Measurements from ENCODE around the gene EPHB2. TPM values are rescaled to one million over a fixed set of nuclear protein-coding genes. Genes with fewer than 3 reads are reported as not detected.

The EPHB2 gene
- total and polyA plus RNA-seq, 2 of the 8 experiments (the other 6 are each of a cell fraction or from before 2014, with no cell fraction given), result 15.8 to 17.2 TPM

DNA sequence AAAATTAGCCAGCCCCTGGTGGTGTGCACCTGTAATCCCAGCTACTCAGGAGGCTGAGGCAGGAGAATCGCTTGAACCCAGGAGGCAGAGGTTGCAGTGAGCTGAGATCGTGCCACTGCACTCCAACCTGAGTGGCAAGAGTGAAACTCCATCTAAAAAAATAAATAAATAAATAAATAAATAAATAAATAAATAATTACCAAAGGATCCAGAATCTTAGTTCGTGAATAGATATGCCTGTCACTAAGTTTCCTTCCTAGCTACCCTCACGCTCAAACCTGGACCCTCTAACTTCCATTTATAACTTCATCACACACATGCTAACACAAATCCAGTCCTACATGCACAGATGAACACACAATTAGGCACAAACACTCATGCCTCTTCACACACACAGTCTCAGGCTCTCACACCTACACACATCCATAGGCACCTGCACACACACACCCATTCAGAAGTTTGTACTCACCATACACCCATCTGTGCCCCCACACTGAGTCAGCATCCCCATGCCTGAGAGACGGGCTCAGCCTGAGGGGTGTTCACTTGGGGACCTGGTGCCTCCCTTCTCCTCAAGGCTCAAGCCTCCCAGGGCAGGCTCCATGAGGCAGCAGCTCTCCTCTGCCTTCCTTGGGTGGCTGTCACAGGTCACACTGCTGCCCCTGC is 200.5 kb downstream of the EPHB2 start (continued):
- TF ChIP-seq, protein P1, sequence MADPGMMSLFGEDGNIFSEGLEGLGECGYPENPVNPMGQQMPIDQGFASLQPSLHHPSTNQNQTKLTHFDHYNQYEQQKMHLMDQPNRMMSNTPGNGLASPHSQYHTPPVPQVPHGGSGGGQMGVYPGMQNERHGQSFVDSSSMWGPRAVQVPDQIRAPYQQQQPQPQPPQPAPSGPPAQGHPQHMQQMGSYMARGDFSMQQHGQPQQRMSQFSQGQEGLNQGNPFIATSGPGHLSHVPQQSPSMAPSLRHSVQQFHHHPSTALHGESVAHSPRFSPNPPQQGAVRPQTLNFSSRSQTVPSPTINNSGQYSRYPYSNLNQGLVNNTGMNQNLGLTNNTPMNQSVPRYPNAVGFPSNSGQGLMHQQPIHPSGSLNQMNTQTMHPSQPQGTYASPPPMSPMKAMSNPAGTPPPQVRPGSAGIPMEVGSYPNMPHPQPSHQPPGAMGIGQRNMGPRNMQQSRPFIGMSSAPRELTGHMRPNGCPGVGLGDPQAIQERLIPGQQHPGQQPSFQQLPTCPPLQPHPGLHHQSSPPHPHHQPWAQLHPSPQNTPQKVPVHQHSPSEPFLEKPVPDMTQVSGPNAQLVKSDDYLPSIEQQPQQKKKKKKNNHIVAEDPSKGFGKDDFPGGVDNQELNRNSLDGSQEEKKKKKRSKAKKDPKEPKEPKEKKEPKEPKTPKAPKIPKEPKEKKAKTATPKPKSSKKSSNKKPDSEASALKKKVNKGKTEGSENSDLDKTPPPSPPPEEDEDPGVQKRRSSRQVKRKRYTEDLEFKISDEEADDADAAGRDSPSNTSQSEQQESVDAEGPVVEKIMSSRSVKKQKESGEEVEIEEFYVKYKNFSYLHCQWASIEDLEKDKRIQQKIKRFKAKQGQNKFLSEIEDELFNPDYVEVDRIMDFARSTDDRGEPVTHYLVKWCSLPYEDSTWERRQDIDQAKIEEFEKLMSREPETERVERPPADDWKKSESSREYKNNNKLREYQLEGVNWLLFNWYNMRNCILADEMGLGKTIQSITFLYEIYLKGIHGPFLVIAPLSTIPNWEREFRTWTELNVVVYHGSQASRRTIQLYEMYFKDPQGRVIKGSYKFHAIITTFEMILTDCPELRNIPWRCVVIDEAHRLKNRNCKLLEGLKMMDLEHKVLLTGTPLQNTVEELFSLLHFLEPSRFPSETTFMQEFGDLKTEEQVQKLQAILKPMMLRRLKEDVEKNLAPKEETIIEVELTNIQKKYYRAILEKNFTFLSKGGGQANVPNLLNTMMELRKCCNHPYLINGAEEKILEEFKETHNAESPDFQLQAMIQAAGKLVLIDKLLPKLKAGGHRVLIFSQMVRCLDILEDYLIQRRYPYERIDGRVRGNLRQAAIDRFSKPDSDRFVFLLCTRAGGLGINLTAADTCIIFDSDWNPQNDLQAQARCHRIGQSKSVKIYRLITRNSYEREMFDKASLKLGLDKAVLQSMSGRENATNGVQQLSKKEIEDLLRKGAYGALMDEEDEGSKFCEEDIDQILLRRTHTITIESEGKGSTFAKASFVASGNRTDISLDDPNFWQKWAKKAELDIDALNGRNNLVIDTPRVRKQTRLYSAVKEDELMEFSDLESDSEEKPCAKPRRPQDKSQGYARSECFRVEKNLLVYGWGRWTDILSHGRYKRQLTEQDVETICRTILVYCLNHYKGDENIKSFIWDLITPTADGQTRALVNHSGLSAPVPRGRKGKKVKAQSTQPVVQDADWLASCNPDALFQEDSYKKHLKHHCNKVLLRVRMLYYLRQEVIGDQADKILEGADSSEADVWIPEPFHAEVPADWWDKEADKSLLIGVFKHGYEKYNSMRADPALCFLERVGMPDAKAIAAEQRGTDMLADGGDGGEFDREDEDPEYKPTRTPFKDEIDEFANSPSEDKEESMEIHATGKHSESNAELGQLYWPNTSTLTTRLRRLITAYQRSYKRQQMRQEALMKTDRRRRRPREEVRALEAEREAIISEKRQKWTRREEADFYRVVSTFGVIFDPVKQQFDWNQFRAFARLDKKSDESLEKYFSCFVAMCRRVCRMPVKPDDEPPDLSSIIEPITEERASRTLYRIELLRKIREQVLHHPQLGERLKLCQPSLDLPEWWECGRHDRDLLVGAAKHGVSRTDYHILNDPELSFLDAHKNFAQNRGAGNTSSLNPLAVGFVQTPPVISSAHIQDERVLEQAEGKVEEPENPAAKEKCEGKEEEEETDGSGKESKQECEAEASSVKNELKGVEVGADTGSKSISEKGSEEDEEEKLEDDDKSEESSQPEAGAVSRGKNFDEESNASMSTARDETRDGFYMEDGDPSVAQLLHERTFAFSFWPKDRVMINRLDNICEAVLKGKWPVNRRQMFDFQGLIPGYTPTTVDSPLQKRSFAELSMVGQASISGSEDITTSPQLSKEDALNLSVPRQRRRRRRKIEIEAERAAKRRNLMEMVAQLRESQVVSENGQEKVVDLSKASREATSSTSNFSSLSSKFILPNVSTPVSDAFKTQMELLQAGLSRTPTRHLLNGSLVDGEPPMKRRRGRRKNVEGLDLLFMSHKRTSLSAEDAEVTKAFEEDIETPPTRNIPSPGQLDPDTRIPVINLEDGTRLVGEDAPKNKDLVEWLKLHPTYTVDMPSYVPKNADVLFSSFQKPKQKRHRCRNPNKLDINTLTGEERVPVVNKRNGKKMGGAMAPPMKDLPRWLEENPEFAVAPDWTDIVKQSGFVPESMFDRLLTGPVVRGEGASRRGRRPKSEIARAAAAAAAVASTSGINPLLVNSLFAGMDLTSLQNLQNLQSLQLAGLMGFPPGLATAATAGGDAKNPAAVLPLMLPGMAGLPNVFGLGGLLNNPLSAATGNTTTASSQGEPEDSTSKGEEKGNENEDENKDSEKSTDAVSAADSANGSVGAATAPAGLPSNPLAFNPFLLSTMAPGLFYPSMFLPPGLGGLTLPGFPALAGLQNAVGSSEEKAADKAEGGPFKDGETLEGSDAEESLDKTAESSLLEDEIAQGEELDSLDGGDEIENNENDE (IDR thresholded peaks at IDR 0.05; ENCODE audit: insufficient replicate concordance, low read length), result no peak
- TF ChIP-seq BCL11A (IDR thresholded peaks at IDR 0.05; ENCODE audit: low read depth in 2 of 2, low read length in 2 of 2), result no peak
- no peak for TF ChIP-seq NANOG (IDR thresholded peaks at IDR 0.05; ENCODE audit: insufficient read depth, low read depth, low read length, poor library complexity, severe bottlenecking)
- no peak for TF ChIP-seq YY1 (IDR thresholded peaks at IDR 0.05; ENCODE audit: low read depth, low read length)
- TF ChIP-seq ZNF274 (IDR thresholded peaks at IDR 0.05; ENCODE audit: borderline replicate concordance, extremely low read depth, low read length), result no peak
- TF ChIP-seq EP300 (IDR thresholded peaks at IDR 0.05; ENCODE audit: borderline replicate concordance in 1 of 2, low read depth in 2 of 2, low read length in 2 of 2), result no peak
- TF ChIP-seq BRCA1 (IDR thresholded peaks at IDR 0.05; ENCODE audit: low read depth, low read length), result no peak
- TF ChIP-seq TAF7 (optimal IDR thresholded peaks at IDR 0.05; ENCODE audit: borderline replicate concordance, low read depth, low read length), result no peak
- TF ChIP-seq, protein P2, sequence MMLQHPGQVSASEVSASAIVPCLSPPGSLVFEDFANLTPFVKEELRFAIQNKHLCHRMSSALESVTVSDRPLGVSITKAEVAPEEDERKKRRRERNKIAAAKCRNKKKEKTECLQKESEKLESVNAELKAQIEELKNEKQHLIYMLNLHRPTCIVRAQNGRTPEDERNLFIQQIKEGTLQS (IDR thresholded peaks at IDR 0.05; ENCODE audit: insufficient read depth, low read depth, low read length), result no peak
- TF ChIP-seq SP1 (IDR thresholded peaks at IDR 0.05; ENCODE audit: low read depth, low read length), result no peak
